ENCODE data around the gene CEACAM7.

The CEACAM7 gene

DNA sequence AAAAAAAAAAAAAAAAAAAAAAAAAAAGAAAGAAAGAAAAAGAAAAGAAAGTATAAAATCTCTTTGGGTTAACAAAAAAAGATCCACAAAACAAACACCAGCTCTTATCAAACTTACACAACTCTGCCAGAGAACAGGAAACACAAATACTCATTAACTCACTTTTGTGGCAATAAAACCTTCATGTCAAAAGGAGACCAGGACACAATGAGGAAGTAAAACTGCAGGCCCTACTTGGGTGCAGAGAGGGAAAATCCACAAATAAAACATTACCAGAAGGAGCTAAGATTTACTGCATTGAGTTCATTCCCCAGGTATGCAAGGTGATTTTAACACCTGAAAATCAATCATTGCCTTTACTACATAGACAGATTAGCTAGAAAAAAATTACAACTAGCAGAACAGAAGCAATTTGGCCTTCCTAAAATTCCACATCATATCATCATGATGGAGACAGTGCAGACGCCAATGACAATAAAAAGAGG lies 10.7 kb upstream of the CEACAM7 start (continued):
- no peak for TF ChIP-seq ZFP30 (CRISPR knock-in tag; IDR thresholded peaks at IDR 0.05)

DNA sequence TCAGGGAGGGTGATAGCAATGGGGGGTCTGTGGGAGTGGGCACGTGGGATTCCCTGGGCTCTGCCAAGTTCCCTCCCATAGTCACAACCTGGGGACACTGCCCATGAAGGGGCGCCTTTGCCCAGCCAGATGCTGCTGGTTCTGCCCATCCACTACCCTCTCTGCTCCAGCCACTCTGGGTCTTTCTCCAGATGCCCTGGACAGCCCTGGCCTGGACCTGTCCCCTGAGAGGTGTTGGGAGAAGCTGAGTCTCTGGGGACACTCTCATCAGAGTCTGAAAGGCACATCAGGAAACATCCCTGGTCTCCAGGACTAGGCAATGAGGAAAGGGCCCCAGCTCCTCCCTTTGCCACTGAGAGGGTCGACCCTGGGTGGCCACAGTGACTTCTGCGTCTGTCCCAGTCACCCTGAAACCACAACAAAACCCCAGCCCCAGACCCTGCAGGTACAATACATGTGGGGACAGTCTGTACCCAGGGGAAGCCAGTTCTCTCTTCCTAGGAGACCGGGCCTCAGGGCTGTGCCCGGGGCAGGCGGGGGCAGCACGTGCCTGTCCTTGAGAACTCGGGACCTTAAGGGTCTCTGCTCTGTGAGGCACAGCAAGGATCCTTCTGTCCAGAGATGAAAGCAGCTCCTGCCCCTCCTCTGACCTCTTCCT lies 9.3 kb upstream of the CEACAM7 start:
- ATAC-seq = no peak
- TF ChIP-seq PPARA (CRISPR knock-in tag; IDR thresholded peaks at IDR 0.05; ENCODE audit: borderline replicate concordance) (no peak), ZNF565 (CRISPR knock-in tag; conservative IDR thresholded peaks at IDR 0.05; ENCODE audit: low read depth) (no peak), ESRRG (CRISPR knock-in tag; IDR thresholded peaks at IDR 0.05) (no peak), TSHZ2 (CRISPR knock-in tag; IDR thresholded peaks at IDR 0.05) (no peak), RARB (CRISPR knock-in tag; IDR thresholded peaks at IDR 0.05) (no peak), TOX (CRISPR knock-in tag; IDR thresholded peaks at IDR 0.05; ENCODE audit: borderline replicate concordance) (no peak), ZFP3 (CRISPR knock-in tag; IDR thresholded peaks at IDR 0.05) (no peak), ZFP30 (CRISPR knock-in tag; IDR thresholded peaks at IDR 0.05) (no peak), ARNTL (CRISPR knock-in tag; IDR thresholded peaks at IDR 0.05; ENCODE audit: borderline replicate concordance, low read depth) (no peak), GLIS3 (CRISPR knock-in tag; IDR thresholded peaks at IDR 0.05) (no peak)

DNA sequence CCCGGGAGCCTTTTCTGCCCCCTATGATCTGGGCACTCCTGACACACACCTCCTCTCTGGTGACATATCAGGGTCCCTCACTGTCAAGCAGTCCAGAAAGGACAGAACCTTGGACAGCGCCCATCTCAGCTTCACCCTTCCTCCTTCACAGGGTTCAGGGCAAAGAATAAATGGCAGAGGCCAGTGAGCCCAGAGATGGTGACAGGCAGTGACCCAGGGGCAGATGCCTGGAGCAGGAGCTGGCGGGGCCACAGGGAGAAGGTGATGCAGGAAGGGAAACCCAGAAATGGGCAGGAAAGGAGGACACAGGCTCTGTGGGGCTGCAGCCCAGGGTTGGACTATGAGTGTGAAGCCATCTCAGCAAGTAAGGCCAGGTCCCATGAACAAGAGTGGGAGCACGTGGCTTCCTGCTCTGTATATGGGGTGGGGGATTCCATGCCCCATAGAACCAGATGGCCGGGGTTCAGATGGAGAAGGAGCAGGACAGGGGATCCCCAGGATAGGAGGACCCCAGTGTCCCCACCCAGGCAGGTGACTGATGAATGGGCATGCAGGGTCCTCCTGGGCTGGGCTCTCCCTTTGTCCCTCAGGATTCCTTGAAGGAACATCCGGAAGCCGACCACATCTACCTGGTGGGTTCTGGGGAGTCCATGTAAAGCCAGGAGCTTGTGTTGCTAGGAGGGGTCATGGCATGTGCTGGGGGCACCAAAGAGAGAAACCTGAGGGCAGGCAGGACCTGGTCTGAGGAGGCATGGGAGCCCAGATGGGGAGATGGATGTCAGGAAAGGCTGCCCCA lies 8.5 kb upstream of the CEACAM7 start:
- ATAC-seq = no peak

More for the DNA sequence above, 8.5 kb upstream of the CEACAM7 start:
- no peak for TF ChIP-seq OSR1 (CRISPR knock-in tag; IDR thresholded peaks at IDR 0.05)
- TF ChIP-seq ZNF565 (CRISPR knock-in tag; conservative IDR thresholded peaks at IDR 0.05; ENCODE audit: low read depth) = no peak
- no peak for TF ChIP-seq TSHZ2 (CRISPR knock-in tag; IDR thresholded peaks at IDR 0.05)
- TF ChIP-seq POU6F1 (CRISPR knock-in tag; IDR thresholded peaks at IDR 0.05; ENCODE audit: borderline replicate concordance, low read depth) = no peak
- no peak for TF ChIP-seq TCF4 (CRISPR knock-in tag; IDR thresholded peaks at IDR 0.05; ENCODE audit: borderline replicate concordance)
- TF ChIP-seq PPARA (CRISPR knock-in tag; IDR thresholded peaks at IDR 0.05; ENCODE audit: borderline replicate concordance) = no peak
- TF ChIP-seq, protein P1, sequence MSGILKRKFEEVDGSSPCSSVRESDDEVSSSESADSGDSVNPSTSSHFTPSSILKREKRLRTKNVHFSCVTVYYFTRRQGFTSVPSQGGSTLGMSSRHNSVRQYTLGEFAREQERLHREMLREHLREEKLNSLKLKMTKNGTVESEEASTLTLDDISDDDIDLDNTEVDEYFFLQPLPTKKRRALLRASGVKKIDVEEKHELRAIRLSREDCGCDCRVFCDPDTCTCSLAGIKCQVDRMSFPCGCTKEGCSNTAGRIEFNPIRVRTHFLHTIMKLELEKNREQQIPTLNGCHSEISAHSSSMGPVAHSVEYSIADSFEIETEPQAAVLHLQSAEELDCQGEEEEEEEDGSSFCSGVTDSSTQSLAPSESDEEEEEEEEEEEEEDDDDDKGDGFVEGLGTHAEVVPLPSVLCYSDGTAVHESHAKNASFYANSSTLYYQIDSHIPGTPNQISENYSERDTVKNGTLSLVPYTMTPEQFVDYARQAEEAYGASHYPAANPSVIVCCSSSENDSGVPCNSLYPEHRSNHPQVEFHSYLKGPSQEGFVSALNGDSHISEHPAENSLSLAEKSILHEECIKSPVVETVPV (CRISPR knock-in tag; IDR thresholded peaks at IDR 0.05) = no peak
- no peak for TF ChIP-seq SNAI2 (CRISPR knock-in tag; IDR thresholded peaks at IDR 0.05)
- TF ChIP-seq ZFP30 (CRISPR knock-in tag; IDR thresholded peaks at IDR 0.05) = no peak
- no peak for TF ChIP-seq BACH2 (CRISPR knock-in tag; IDR thresholded peaks at IDR 0.05; ENCODE audit: borderline replicate concordance)
- TF ChIP-seq ZNF8 (CRISPR knock-in tag; IDR thresholded peaks at IDR 0.05) = no peak
- no peak for TF ChIP-seq TOX (CRISPR knock-in tag; IDR thresholded peaks at IDR 0.05; ENCODE audit: borderline replicate concordance)
- TF ChIP-seq GLIS3 (CRISPR knock-in tag; IDR thresholded peaks at IDR 0.05) = no peak

All from SK-N-SH treated with all-trans-retinoic acid at 6 μM for 48 hours (cell line).